HL-60 (cell line): ENCODE results near the gene CAMTA1.

Experiments used
- DNase-seq, 2 experiments: peaks; one replicate each; pipeline ENCODE4 v3.0.0-alpha.2; 2010 to 2020; ENCODE audit warnings: low read depth in 1 of 2, low spot score in 1 of 2
- H3K27ac ChIP-seq: fragments of 250-450 bp; sonication (Bioruptor Pico); replicated peaks from 2 replicates; pipeline ENCODE4 v1.5.1; 2020; ENCODE audit warnings: mild to moderate bottlenecking, moderate library complexity
- H3K27me3 ChIP-seq: fragments of 250-450 bp; sonication (Bioruptor Pico); 2 replicates; pipeline ENCODE4 v1.5.1; 2021; ENCODE audit warnings: mild to moderate bottlenecking, moderate library complexity; ENCODE audit not compliant: insufficient read depth, poor library complexity, severe bottlenecking
- H3K4me3 ChIP-seq: replicated peaks from 2 replicates; pipeline ENCODE4 v1.5.1; 2011; ENCODE audit warnings: mild to moderate bottlenecking, control low read depth, low read length; ENCODE audit not compliant: insufficient read depth
- CTCF ChIP-seq: IDR thresholded peaks from one replicate; pipeline ENCODE4 v1.5.1; 2011; ENCODE audit warnings: low read length, control low read depth, inconsistent platforms; ENCODE audit not compliant: insufficient read depth
- GABPA ChIP-seq: IDR thresholded peaks from 2 replicates; pipeline ENCODE4 v1.6.1; 2012; ENCODE audit warnings: low read depth
- POLR2AphosphoS5 ChIP-seq: IDR thresholded peaks from 2 replicates; pipeline ENCODE4 v1.6.1; 2012; ENCODE audit warnings: low read depth
- REST ChIP-seq: IDR thresholded peaks from 2 replicates; pipeline ENCODE4 v1.6.1; 2012; ENCODE audit warnings: low read depth; ENCODE audit not compliant: insufficient replicate concordance
- SPI1 ChIP-seq: IDR thresholded peaks from 2 replicates; pipeline ENCODE4 v1.6.1; 2012; ENCODE audit warnings: low read depth, mild to moderate bottlenecking, borderline replicate concordance

The CAMTA1 gene

GRCh38 chr1:6982860-6983259, 197.6 kb downstream of the CAMTA1 start:
- DNase-seq, result no peak
- H3K4me3 ChIP-seq, result no peak overlapping the region
- TF ChIP-seq GABPA (no peak), CTCF (no peak), REST (no peak), POLR2AphosphoS5 (no peak), SPI1 (no peak)
- H3K27me3 ChIP-seq, result no peaks in the 10 kb centered on the region
- no peak overlapping the region for H3K27ac ChIP-seq

GRCh38 chr1:6984536-6984935, 199.3 kb downstream of the CAMTA1 start:
- Histone ChIP-seq H3K27ac (no peak overlapping the region), H3K4me3 (no peak overlapping the region), H3K27me3 (no peaks in the 10 kb centered on the region)
- no peak for DNase-seq
- no peak for TF ChIP-seq SPI1
- TF ChIP-seq GABPA, result no peak
- TF ChIP-seq CTCF, result no peak
- TF ChIP-seq POLR2AphosphoS5, result no peak
- TF ChIP-seq REST, result no peak

- H3K27me3 ChIP-seq, result no peaks in the 10 kb centered on the region
- no peak overlapping the region for H3K4me3 ChIP-seq
- no peak for DNase-seq
- no peak overlapping the region for H3K27ac ChIP-seq
- TF ChIP-seq GABPA (no peak), CTCF (no peak), REST (no peak), SPI1 (no peak), POLR2AphosphoS5 (no peak)
Measured at GRCh38 chr1:6984986-6985385, 199.7 kb downstream of the CAMTA1 start.
